GM21825 (cell line): ENCODE results near the gene KLK13.

Experiments used
- ATAC-seq: cut with Tn5 transposase; IDR thresholded peaks from one replicate; pipeline ENCODE4 v1.9.1; 2021; ENCODE audit warnings: mild to moderate bottlenecking, moderate library complexity; ENCODE audit not compliant: unreplicated experiment

KLK13 gene

DNA sequence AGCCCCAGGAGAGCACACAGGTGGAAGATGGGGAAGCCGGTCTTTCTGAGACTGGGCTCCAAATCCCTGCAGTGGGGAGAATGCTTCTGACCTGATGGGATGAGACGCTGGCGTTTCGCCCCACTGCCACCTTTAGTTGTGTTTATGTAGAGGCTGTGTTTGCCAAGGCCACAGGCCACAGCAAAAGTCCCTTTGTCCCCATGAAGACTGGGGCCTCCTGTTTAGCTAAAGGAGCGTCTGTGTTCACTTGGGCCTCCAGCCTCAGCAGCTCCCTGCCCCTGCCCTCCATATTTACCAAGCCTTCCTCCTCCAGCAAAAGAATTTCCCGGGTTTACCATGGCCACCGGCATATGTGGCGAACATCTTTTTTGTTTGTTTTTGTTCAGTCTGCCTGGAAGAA is 28.2 kb upstream of the KLK13 start:
- no peak for ATAC-seq

- ATAC-seq, result no peak
These were observed 27.3 kb upstream of the KLK13 start for GRCh38 chr19:51091895-51092873.

GRCh38 chr19:51091126-51091525 is 26.2 kb upstream of the KLK13 start:
- ATAC-seq, result no peak

DNA sequence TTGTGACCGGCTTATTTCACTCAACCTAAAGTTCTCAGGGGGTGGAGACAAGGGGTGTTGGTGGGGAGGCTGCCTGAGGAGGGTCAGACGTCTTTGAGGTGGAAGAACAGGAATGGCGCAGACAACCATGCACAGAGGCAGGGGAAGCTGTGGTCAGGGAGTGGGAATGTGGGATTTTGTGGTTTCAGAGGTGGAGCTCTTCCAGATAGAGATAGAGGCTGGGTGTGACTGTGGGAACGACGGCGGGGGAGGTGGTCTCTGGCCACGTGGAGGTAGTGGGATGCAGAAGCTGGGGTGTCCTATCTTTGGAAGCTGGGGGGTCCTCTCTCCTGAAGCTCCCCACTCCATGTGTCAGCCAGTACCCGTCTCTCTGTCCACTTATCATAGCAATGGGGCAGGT is 25.6 kb upstream of the KLK13 start:
- ATAC-seq, result no peak

DNA sequence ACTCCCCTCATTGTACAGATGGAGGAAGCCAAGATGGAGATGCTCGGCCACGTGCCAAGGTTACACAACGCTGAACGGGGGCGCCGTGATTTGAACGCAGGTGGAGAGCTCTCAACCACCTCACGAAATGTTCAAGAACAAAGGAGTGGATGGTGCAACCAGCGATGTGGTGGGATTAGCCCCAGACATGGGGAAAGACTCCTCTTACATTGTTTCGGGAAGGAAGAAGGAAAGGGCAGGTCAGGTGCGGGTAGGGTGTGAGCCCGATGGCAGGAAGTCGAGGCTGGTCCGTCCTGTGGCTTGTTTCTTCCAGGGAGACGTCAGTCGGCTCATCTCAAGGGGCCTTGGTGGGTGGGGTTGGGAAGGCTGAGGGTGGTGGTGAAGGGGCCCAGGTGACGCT is 24.9 kb upstream of the KLK13 start:
- ATAC-seq, result no peak

DNA sequence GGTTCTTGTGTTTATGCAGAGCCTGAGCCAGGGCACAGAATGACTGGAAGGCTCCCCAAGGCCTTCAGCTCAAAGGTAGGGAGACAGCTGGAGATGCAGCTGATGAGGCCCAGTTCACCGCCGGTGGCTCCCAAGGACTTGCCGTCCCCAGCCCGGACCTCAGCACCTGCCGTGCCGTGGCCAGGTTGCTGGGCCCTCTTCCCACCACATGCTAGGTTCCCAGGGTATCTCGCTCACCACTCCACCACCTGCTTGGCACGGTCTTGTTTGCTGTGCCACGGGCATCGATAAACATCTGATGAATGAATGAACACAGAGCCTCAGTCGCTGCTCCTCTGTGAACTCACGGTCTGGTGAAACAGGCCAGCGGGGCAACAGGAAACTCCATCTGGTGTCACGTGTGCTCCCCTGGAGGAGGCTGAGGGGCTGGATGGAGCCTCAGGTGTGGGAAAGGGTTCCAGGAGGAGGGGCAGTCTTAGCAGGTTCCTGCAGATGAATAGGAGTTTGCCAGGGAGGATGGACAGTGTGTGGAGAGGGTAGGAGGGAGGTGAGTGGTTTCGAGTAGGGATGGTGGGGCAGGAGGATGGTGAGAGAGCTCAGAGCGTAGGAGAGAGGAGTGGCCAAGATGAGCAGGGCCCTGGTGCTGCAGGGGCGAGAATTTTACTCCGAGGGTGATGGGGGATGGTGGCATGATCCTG is 21.4 kb upstream of the KLK13 start:
- no peak for ATAC-seq

DNA sequence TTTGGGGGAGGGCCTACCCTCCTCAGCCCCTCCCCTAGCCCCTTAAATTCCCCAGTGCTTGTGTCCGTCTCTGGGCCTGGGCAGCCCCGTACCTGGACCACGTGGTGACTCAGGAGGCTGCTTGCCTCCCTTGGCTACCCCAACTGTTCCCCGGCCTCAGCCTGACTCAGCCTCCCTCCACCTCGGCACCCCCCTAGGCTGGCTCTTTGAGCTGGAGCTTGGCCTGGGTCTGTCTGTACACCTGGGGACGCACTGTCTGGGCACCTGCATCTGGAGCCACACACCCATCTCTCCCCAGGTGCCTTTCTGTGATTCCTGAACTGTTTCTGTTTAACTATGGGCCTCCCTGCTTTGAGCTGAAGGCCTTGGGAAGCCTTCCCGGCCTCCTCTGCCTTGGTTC is 19.6 kb upstream of the KLK13 start:
- no peak for ATAC-seq

DNA sequence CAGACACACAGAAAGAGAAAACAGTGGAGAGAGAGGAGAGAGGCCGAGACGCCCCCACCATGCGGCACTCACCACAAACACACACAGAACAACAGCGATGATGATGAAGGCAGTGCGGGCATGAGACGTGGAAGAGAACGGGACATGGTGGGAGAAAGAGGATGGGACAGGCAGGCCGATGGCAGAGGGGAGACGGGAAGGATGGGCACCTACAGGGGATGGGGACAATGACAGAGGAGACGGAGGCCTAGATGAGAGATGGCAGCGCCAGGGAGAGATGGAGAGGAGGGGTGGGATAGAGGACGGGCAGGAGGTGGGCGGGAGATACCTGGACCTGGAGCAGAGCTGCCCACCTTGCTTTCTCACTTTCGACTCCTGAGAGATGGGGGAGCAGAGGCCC is 18.9 kb upstream of the KLK13 start:
- no peak for ATAC-seq

DNA sequence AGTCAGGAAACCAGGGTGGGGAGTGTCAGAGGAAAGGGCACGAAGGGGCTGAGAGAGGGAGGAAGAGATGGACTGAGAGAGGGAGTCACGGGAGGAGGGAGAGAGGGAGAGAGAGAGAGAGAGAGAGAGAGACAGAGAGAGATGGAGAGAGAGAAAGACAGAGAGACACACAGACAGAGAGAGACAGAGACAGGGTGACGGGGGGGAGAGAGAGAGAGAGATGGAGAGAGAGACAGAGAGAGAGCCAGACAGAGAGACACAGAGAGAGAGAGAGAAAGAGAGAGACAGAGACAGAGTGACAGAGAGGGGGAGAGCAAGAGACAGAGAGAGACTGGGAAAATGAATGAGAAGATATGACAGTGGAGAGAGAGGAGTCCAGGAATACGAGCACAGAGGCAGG is 18.3 kb upstream of the KLK13 start:
- no peak for ATAC-seq

GRCh38 chr19:51082611-51083010 is 17.7 kb upstream of the KLK13 start, which contains the start of gene KLK14:
TSS of gene KLK14 (minus strand) at chr19:51082887. CDS start at chr19:51082614, 273 bp downstream.
- no peak for ATAC-seq

- no peak for ATAC-seq
These were observed 16.6 kb upstream of the KLK13 start for GRCh38 chr19:51081476-51081875.

GRCh38 chr19:51079481-51080110 is 14.7 kb upstream of the KLK13 start:
- no peak for ATAC-seq

DNA sequence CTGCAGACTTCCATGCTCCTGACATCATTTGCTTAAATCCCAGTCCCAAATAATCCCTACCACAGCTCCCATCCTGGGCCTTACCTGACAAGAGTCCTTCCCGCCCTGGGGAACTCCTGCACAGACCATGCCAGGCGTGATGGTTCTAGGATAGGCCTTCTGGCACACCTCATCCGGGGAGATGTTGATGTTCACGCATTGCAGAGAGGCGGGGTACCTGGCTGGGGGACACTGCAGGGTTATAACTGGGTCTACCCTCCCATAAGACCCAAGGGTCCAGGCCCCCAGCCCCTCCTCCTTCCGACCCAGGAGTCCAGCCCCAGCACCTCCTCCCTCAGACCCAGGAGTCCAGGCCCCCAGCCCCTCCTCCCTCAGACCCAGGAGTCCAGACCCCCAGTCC is 13.8 kb upstream of the KLK13 start:
- no peak for ATAC-seq

DNA sequence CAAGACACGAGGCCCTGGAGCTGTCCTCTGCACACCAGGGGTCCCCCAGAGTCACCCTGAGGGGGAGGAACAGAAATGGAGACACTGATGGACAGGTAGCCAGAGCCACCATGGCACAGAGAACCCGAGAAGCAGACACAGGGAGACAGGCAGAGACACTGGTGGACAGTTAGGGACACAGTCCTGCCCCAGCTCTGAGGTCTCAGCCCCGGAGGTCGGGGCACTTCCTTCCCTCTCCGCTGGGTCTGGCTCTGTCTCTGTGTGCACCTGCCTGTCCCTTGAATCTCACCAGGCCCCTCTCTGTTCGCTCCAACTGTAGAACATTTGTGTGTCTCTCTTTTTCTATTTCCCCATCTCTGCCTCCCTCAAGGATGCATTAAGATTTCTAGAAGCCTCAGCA is 13.2 kb upstream of the KLK13 start:
- no peak for ATAC-seq

DNA sequence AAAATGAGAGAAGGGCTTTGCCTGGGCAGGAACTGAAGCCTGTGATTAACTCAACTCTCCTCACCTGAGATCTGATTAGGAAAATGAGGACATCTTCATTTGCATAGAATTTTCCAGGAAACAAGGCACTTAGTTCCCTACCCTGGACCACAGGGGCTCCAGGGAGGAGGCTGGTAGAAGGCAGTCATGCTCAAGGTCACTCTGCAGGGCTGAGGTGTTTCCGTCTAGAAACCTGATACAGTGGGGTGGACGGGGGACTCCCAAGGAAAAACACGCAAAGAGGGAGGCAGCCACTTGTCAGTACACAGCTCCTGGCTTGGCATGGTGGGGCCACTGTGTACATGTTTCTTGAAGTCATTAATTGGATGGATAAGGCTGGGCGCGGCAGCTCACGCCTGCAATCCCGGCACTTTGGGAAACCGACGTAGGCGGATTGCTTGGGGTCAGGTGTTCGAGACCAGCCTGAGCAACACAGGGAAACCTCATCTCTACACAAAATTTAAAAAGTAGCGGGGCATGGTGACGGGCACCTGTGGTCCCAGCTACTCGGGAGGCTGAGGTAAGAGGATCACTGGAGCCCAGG is 11.8 kb upstream of the KLK13 start:
- no peak for ATAC-seq

DNA sequence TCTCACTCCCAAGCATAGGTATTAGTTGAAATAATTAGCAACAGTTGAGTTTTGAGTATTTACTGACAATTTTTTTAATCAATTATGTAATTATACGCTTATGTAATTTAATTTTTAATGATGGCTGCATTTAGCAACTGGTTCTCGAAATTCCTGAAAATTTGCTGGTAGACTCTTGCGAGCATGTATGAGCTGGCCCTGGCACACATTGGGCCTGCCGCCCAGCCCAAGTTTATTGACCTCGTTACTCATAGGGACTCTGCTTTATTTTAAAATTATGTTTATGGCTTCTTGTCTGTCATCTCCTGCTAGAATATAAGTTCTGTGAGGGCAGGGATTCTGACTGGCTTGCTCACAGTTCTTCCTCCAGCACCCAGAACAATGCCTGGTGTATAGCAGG is 11.1 kb upstream of the KLK13 start:
- ATAC-seq, result no peak

DNA sequence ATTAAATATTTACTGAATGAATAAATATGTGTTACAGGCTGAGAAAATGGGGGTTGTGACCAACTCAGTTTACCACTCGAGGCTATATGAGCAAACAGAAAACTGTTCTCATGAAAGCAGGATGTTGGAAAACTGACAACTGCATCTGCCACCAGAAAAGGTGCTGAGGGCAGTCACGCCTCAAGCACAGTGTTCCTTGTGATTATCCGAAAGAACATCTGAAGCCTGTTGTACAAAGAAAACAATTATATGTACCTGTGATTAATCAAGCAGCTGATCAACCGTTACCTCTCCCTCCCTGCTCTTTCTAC is 6.2 kb upstream of the KLK13 start:
- no peak for ATAC-seq

GRCh38 chr19:51070334-51071094 is 5.6 kb upstream of the KLK13 start:
- ATAC-seq, result no peak

DNA sequence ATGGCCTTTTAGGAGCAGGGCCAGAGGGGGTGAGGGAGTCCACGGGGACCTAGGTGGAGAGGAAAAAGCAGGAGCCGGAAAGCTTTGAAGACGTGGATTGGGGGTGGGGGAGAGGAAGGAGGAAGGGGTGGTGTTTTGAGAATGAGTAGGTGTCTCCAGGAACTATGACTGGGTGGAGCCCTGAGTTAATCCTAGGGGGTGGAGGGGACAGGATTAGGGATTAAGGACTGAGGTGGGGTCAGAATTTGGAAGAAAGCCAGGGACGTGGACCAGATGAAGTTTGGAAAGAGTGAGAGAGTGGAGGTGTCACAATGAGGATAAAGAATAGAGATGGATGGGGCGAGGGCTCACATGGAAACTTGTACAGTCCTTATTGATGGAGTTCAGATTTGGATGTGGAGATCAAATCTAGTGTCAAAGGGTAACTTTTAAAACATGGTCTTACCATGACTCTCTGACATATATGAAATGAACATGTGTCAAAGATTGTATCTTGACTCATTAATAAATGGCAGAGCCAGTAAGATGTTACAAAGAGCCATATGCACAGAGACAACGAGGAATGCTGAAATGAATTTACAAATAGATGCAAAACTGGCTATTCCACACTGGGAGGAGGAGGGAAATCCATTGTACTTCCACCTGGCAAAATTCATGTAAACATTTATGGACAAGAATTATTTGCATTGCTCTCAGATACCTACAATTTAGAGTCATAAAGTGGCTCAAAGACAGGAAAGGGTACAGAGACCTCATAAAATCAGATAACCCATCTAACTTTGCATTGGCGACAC is 1.7 kb upstream of the KLK13 start:
- no peak for ATAC-seq
